Measurements from ENCODE around the gene NOX4.

DNA sequence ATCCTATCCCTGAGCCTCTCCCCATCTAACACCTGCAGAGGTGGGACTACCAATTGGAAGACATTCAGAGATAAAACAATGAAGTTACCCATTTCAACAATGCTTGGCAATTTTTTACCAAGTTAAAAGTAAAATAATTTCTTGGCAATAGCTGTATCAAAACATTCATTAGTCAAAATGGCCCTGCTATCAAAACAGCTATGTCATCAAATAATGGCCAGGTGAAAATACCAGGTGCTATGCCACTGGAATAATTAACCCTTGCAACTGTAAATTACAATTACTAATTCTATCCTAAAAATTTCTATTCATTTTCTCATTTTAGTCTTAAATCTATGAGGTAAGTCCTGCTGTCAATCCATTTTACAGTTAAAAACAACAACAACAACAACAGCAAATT is 43.3 kb downstream of the NOX4 start:
- TF ChIP-seq, protein P1, sequence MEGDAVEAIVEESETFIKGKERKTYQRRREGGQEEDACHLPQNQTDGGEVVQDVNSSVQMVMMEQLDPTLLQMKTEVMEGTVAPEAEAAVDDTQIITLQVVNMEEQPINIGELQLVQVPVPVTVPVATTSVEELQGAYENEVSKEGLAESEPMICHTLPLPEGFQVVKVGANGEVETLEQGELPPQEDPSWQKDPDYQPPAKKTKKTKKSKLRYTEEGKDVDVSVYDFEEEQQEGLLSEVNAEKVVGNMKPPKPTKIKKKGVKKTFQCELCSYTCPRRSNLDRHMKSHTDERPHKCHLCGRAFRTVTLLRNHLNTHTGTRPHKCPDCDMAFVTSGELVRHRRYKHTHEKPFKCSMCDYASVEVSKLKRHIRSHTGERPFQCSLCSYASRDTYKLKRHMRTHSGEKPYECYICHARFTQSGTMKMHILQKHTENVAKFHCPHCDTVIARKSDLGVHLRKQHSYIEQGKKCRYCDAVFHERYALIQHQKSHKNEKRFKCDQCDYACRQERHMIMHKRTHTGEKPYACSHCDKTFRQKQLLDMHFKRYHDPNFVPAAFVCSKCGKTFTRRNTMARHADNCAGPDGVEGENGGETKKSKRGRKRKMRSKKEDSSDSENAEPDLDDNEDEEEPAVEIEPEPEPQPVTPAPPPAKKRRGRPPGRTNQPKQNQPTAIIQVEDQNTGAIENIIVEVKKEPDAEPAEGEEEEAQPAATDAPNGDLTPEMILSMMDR (IDR thresholded peaks at IDR 0.05) = no peak
- no peak for TF ChIP-seq POLR2A (IDR thresholded peaks at IDR 0.05)
